ENCODE measurements around the gene TBC1D10A.
A peak's percentile ranks its signal among the peaks of the same experiment; 100 is the strongest.

TBC1D10A gene

GRCh38 chr22:30275625-30276024 is 51.1 kb downstream of the TBC1D10A start:
- Histone ChIP-seq H3K27ac (peak overlapping the region in 1 of 2 donors; percentile 22), H3K4me3 (no peak overlapping the region)
- TF ChIP-seq, protein P1, sequence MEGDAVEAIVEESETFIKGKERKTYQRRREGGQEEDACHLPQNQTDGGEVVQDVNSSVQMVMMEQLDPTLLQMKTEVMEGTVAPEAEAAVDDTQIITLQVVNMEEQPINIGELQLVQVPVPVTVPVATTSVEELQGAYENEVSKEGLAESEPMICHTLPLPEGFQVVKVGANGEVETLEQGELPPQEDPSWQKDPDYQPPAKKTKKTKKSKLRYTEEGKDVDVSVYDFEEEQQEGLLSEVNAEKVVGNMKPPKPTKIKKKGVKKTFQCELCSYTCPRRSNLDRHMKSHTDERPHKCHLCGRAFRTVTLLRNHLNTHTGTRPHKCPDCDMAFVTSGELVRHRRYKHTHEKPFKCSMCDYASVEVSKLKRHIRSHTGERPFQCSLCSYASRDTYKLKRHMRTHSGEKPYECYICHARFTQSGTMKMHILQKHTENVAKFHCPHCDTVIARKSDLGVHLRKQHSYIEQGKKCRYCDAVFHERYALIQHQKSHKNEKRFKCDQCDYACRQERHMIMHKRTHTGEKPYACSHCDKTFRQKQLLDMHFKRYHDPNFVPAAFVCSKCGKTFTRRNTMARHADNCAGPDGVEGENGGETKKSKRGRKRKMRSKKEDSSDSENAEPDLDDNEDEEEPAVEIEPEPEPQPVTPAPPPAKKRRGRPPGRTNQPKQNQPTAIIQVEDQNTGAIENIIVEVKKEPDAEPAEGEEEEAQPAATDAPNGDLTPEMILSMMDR (IDR thresholded peaks at IDR 0.05) = no peak
- DNase-seq (ENCODE audit: low spot score) = no peak

DNA sequence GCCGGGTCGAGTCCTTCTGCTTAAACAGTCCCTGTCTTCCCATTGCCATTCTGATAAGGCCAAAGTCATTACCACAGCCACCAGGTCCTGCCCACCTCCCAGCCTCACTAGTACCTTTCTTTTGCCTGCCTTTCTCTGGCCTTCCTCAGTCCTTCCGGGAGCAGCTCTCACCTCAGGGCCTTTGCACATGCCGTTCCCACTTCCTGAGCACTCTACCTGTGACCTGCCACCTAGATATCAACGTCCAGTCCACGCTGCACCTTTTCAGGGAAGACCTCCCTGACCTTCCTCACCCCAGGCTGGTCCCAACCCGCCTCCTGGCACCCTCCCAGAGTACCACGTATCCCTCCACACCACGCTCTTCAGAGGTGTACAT is 52.3 kb downstream of the TBC1D10A start:
- DNase-seq (ENCODE audit: low spot score) = no peak
- TF ChIP-seq, protein P1 (IDR thresholded peaks at IDR 0.05) = no peak
- Histone ChIP-seq H3K4me3 (no peak overlapping the region), H3K27ac (no peak overlapping the region)

GRCh38 chr22:30273711-30274436 is 52.9 kb downstream of the TBC1D10A start:
- TF ChIP-seq, protein P1 (IDR thresholded peaks at IDR 0.05) = no peak
- no peak overlapping the region for H3K4me3 ChIP-seq
- no peak overlapping the region for H3K27ac ChIP-seq
- DNase-seq (ENCODE audit: low spot score) = no peak

GRCh38 chr22:30272781-30273601 is 53.8 kb downstream of the TBC1D10A start:
- TF ChIP-seq, protein P1 (IDR thresholded peaks at IDR 0.05) = no peak
- no peak for DNase-seq (ENCODE audit: low spot score)
- no peak overlapping the region for H3K27ac ChIP-seq
- H3K4me3 ChIP-seq = no peak overlapping the region

GRCh38 chr22:30270832-30271231 is 55.9 kb downstream of the TBC1D10A start:
- DNase-seq (ENCODE audit: low spot score) = no peak
- H3K27ac ChIP-seq = peak overlapping the region in 1 of 2 donors; percentile 43
- TF ChIP-seq, protein P1 (IDR thresholded peaks at IDR 0.05) = no peak
- H3K4me3 ChIP-seq = no peak overlapping the region

DNA sequence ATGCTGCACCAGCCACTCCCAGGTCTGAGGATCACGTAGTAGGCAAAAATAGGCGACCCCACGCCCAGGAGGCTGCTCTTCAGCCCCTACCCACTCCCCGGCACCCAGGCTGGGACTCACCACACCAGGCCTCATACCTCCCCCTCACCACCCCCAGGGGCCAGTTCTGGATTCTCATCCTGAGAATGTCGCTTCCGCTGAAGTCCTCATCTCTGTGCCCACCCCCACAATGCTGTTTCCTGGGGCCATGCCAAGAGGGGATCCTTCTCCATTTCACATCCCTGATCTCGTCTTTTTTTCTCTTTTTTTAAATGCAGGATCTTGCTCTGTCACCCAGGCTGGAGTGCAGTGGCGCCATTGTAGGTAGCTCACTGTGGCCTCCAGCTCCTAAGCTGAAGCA is 58.4 kb downstream of the TBC1D10A start:
- DNase-seq (ENCODE audit: low spot score) = no peak
- TF ChIP-seq, protein P1 (IDR thresholded peaks at IDR 0.05) = no peak
- H3K4me3 ChIP-seq = no peak overlapping the region
- H3K27ac ChIP-seq = peak overlapping the region in 1 of 2 donors; percentile 28

All from coronary artery (tissue), 2 donors.